NCI-H2196 (cell line): ENCODE measurements around the gene PRDM5.

Experiments
- DNase-seq: peaks from one replicate; lab custom pipeline; 2025; ENCODE audit not compliant: unreplicated experiment; lab: John Stamatoyannopoulos, UW

The PRDM5 gene

GRCh38 chr4:120716346-120716745 lies 206.2 kb downstream of the PRDM5 start:
- DNase-seq = no peak

DNA sequence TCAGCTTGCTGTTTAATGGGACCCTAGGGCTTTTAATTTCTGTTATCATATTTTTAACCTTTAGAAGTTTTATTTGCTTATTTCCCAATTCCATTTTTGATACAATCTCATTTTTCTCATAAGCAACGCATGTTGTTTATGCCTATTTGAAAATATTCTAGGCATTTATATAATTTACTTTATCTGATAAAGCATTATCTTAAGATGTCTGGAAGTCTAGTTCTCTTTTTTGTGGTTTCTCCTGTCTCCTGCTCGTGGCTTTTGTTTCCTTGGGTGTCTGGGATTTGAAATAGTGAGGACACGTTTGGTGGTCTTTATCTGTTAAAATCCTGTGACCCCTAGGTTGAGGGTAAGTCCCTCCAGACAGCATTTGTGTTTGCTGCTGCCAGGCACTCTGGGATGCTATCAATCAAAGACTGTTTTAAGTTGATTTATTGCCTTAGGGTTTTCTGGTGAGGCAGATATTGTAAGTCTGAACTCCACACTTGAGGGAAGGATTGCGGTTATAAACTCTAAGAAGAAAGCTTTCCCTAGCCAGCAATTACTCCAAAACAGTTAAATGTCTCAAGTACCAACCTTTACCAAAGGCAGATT lies 208.0 kb downstream of the PRDM5 start:
- DNase-seq = no peak

DNA sequence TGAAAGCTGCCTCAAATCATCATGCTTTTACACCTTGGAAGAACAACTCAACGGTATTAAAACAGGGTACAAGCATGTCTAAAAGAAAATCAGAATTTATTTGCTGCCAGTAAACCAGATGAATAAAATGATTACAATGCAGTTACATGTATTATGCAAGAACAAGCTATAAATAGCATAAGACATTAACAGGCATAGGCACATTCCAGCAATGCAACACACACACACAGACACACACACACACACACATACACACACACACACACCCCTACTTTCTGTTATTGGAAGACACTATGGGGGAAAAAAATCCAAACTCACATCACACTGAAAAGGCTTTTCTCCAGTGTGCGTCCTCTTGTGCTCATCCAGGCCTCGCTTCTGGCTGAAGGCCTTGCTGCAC lies 212.5 kb downstream of the PRDM5 start:
- DNase-seq = no peak

DNA sequence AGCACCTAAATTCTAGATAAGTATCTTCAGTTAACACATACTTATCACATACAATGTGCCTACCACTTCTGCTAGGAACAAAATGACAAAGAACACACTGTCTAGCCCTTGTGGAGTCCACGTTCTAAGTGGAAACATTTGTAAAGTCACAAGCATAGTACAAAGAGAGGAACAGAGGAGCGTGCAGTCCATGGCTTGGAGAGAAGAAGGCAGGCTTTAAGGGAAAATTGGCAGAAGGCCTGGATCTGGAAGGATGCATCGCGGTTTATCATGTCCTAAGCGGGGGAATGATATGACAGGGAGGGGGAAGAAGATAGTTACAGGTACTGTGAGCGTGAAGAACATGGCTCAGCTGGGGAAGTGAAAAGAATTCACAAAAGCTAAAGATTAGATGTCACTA lies 218.0 kb downstream of the PRDM5 start:
- no peak for DNase-seq

DNA sequence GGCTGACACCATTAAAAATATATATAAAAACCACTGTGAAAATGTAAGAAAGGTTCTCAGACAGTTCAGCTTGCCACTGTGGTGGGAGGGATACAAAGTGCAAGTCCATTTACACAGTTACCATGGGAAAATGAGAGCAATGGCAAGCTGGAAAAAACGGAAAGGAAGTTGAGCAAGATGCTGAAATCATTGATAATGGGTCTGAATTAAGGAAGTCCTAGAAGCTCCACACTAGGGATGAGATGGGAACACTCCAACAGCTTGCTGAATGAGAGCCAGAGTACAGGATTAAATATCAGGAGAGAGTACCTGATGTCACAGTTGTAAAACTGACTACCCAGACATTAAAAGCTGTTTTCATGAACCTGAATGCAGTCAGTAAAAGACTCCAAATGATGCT lies 218.6 kb downstream of the PRDM5 start:
- DNase-seq = no peak

DNA sequence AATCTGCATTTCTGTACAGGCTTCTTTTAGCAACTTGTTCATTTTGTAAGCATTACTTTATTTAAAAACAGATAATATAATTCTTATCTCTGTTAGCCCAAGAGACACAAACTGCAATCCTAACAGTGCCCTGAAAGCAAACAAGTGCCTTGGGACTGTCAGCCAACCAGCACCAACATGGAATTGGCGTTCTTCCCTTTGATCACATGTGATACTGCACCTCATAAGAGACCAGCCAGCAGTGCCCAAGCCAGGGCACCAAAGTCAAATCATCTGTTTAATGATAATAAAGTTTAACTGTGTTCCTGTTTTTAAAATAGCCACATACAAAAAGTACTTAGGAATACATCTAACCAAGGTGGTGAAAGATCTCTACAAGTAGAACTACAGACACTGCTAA lies 223.2 kb downstream of the PRDM5 start:
- DNase-seq = no peak

DNA sequence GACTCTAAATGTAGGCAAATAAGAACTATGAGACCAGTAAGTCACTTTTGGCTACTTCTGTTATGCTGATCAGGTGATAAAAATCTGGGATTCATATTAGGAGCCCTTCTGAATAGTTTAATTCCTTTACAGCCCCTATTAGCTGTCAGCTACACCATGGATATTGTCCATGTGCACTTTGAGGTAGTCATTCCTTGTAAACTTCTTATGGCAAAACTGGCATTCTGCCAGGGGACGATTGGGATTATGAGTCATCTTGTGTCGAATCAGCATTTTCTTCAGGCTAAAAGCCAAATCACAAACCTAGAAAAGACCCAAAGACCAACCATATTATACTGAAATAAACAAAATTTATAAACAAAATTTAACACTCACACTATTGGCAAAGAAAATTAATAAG lies 227.6 kb downstream of the PRDM5 start:
- no peak for DNase-seq

GRCh38 chr4:120693816-120694215 lies 228.7 kb downstream of the PRDM5 start:
- DNase-seq = no peak

GRCh38 chr4:120692964-120693363 lies 229.6 kb downstream of the PRDM5 start:
- DNase-seq = no peak

DNA sequence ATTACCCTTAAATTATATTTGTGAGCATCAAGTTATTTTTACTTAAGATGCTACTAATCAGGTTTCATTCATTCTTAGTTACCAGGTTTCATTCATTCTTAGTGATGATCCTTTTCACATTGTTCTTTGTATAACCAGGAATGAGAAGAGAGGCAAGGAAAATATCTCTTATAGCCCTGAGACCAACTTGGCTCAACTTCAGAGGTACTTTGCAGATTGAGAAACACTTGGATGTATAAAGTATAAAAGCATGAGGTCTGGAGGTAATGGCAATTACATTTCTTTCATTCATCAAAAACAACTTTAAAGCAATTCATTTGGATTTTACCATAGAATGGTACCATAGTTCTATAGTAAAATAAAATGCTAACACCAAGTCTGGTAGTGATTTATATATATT lies 231.0 kb downstream of the PRDM5 start:
- DNase-seq = no peak

DNA sequence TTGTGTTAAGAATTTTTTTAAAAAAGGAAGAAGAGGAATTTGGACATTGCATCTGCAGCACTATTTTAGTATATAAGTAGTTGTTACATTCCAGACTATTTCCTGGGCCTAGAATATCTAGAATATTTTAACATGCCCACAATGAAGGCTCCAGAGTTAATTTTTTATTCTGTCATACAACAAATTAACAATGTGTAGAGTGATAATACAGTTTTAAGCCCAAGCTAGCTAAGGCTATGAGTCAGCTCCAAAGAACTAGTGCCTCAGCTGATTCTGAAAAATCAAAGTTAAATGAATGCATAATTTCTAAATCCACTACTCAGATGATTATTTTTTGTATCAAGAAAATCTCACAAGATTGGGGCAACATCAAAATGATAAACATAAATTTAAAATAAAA lies 231.4 kb downstream of the PRDM5 start:
- DNase-seq = no peak

- DNase-seq = no peak
These were observed 233.7 kb downstream of the PRDM5 start for GRCh38 chr4:120688791-120689190.

GRCh38 chr4:120685756-120686278 lies 236.7 kb downstream of the PRDM5 start:
- DNase-seq = no peak

DNA sequence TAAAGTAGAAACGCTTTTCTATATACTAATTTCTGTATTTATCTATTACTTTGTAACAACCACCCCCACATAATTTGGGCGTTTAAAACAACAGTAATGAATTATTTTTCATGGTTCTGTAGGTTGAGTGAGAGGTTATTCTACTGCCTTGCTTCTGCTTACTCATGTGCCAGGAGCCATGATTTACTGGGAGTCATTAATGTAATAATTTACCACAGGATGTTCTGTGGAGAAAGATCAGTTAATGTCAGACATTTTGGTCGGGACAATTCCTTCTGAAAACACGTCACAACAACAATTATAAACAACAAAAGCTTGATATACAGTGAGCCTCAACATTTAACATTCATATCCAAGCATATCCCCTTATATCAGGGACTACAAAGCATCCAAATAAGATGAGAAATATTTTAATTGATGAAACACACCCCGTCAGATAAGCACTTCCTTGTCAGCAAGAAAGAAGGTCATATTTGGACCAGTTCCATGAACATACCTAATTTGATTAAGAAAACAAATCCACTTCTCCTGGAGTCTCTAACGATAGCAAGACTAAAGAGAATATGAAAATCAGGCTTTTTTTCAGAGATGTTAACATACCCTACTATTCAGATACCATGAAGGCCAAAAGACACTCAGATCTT lies 238.5 kb downstream of the PRDM5 start:
- DNase-seq = no peak

DNA sequence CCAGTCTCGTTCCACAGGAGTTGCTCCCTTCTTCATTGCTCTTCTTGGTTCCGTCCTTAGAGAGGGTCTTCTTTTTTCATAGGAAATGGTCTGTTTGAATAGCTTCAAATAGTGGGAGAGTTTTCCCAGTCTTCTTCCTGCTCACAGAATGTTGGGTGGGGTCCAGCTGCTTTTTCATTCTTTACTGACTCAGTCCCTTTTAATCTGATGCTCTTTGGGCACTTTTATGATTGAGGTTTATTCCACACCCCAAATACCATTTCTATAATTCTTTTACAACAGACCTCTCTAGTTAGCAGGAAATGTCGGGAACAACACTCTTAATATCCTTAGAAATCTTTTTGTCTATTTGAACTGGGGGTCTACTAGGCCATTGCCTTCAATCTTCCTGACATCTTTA lies 239.5 kb downstream of the PRDM5 start:
- no peak for DNase-seq

- DNase-seq = no peak
These were observed 241.8 kb downstream of the PRDM5 start for GRCh38 chr4:120680647-120681228.

- DNase-seq = no peak
These were observed 248.8 kb downstream of the PRDM5 start for GRCh38 chr4:120673696-120674095.

GRCh38 chr4:120672558-120673147 lies 249.9 kb downstream of the PRDM5 start:
- no peak for DNase-seq

DNA sequence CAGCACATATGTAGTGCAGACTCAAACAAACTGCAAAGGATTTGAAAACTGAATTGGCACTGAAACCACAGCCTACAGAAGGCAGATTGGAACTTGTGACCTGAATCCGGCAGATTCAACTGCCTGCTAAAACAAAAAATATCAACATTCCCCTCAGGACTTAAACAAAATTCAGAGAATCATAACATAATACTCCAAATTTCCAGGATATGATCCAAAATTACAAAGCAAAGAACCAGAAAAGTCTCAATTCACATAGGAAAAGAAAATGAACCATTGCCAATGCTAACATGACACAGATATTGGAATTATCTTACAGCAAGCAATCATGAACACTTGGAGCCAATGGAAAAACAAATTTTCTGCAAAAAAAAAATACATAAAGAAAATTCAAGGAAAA lies 250.4 kb downstream of the PRDM5 start:
- no peak for DNase-seq

DNA sequence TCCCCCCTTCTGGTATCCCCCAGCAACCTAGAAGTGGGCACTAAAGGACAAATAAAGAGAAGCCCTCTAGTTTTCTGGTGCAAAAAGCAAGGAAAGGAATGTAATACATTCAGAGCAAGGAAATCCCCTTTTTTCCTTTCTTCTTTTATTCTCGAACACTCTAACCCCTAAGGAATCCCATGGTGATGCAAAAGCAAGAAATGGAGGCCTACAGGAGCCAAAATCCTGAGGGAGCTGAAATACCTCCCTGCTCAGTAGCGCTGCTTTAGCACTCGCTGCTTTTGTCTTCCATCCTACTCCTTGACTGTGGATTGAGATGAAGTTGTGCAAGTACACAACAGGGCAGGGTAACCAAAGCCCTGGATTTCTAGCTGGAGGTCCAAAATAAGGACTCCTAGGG lies 251.0 kb downstream of the PRDM5 start:
- no peak for DNase-seq

DNA sequence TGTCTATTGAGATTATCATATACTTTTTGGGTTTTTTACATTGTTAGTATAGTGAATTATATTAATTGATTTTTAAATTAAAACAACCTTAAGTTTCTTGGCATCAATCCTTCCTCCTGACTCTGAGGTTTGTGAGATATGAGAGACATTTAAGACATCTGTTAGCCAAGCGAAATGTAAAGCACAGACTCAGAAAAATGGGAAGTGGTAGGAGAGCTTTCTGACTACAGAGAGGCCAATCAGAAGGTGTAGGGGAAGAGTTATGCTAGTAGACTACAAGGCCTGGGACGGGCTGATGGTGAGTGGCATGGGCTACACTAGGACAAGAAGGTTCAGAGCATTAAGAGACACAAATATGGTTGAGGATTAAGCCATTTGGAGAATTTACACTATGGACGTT lies 255.4 kb downstream of the PRDM5 start:
- DNase-seq = no peak

DNA sequence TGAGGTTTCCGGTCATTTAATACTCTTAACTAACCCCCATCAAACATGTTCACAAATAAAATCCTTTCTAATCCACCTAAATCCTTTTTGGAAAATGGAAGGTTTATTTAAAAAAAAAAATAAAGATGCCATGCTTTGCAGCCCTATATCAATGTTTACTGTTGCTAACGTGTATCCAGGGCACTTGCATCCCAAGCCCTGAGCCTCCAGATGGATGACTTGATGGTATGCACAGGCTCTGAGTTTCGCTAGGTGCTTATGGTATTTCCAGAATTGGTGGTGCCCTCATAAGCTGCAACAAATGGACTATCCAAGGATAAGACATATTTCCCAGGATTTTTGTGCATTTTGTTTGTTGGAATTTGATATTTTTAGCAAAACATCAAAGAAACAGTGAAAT lies 257.7 kb downstream of the PRDM5 start:
- no peak for DNase-seq
